SW480 (cell line): ENCODE measurements around the gene RPN2.

Experiments
- DNase-seq: peaks from one replicate; pipeline ENCODE4 v3.0.0-alpha.2; 2016; ENCODE audit warnings: low spot score

The RPN2 gene

DNA sequence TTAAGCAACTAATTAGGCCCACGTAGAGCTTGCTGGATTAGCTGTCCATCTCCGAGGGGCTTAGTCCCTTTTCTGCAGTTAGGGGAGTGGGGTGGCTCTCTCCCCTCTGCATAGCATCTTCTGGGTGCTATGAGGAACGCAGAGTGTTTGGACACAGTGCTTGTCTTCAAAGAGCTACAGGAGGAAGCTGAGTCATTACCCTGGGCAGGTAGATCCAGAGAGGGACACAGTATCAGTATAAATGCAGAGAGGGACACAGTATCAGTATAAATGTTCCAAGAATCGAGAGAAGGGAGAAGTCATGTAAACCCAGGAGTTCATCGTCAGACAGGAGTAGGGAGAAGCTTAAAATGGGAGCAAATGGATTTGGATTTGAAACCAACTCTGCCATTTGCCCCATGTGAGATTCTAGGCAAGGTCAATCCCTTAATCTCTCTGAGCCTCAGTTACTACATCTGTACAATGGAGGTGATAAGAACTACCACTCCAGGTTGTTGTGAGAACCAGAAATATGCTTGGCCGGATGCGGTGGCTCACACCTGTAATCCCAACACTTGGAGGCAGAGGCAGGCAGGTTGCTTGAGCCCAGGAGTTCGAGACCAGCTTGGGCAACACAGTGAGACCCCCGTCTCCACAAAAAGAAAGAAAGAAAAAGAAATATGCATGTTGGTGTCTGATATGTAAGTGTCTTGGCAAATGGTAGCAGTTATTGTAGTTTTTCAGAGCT, 88.0 kb downstream of the RPN2 start:
- DNase-seq: peak; percentile 33

DNA sequence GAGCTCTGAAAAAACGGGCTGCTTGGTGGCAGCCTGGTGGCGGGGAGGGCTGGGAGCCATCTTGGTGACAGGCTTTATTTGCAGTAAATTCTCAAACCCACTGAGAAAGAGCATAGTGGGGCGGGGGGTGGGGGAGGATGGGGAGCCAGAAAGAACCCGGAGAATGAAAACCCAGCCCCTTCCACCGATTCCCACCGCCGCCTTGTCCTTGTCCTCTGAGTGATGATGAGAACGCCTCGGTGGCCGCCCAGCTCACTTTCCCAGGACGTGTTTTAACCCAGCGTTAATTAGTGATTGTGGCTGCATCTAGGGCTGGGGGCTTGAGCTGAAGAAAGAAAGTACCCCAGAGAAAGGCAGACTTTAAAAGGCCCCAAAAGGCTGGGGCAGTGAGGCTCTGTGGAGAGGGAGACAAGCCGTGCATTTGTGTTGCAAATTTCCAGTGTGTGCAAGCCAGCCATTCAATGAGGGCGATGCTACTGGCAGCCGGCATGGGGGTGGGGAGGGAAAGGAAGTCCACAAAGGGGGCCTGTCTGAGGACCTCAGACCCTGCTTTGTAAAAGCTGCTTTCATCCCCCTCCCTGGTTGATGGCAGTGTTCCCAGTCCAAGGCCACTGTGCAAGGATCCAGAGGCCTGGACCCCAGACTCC, 88.7 kb downstream of the RPN2 start:
- DNase-seq: no peak

DNA sequence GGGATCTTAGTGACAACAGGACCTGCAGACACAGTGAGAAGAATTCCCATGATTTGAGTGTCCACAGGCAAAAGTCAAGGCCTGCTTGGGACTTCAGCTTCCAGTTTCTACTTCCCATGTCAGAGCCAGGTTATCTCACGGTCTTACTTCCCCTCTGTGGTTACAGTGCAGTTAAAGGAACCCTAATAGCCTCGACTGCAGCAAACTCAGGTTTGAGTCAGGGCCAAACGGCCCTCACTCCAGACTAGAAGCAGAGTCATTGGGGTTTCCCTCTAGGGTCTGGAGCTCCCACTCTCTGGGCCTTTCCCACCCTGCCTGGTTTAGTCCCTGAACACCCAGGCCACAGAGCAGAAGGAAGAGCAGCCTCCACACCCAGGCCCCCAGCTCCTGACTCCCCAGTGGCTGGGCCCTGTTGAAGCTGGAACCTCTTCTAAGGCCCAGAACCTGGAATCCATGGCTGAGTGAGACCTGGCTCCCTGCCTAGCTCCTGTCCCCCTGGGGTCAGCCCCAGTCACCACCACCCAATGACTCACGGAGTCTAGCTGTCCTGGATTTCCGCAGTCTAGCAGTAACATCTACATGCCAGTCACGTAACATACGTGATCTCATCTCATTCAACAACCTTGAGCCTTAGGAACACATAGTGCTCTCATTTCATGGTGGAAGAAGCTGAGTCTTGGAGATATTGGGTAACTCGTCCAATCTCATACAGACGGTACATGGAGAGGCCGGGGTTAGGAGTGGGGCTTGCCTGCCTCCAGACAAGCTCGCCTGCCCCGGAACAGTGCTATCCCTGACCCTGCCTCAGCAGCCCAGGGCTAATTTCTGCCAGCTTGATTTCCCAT, 91.7 kb downstream of the RPN2 start:
- no peak for DNase-seq

DNA sequence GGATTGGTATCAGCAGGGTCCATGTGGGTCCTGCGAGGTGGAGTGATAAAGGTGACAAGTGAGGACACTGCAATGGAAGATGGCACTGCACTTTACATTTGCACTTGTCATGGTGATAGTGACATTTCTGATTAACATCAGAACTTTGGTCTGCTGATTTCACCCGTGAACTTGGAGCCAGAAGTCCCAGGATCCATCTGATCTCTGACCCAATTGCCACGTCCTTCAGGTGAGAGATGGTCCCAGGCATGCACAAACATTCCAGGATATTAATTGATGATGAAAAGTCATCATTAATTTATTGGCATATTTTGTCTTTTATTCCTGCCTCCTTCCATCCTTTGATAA, 92.3 kb downstream of the RPN2 start:
- no peak for DNase-seq

DNA sequence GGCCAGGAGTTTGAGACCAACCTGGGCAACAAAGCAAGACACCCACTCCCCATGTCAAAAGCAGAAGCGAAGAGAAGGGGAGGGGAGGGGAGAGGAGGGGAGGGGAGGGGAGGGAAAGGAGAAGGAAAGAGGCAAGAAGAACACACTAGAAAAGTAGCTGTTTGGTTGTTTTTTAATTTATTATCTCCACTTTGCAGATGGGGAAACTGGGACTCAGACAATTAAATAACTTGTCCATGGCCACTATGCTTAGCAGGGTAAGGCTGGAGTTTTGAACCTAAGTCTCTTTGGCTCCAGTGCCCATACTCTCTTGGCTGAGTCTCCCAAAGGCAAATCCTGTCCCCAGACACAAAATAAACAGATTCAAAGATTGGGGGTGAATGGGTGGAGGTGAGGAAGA, 94.9 kb downstream of the RPN2 start:
- DNase-seq: no peak

DNA sequence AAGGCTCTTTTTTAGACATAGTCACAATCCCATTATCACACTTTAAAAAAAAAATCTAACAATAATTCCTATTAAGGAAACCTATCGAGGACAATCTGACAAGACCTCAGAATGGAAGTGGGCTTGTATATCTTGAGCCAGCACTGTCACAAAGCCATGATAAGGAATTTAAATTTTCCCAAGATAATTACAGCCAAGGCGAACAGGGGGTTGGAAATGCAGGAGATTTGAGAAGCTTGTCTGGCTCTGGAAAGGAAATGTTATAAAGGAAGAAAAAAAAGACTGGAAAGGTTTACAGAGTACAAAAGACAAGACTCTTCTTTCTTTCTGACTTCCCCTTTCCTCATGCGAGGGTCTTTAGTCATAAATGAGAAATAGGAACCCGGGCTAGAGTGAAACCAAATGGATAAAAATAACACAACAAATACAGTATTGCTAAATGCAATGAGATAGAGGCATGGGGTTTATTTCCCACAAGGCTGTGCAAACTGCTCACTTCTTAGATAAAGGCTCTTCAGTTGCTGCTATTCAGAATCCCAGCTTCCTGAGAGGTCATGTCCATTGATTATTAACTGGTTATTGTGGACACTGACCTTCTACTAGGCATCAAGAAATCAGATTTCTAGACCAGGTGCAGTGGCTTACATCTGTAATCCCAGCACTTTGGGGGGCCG, 95.9 kb downstream of the RPN2 start:
- DNase-seq: no peak

DNA sequence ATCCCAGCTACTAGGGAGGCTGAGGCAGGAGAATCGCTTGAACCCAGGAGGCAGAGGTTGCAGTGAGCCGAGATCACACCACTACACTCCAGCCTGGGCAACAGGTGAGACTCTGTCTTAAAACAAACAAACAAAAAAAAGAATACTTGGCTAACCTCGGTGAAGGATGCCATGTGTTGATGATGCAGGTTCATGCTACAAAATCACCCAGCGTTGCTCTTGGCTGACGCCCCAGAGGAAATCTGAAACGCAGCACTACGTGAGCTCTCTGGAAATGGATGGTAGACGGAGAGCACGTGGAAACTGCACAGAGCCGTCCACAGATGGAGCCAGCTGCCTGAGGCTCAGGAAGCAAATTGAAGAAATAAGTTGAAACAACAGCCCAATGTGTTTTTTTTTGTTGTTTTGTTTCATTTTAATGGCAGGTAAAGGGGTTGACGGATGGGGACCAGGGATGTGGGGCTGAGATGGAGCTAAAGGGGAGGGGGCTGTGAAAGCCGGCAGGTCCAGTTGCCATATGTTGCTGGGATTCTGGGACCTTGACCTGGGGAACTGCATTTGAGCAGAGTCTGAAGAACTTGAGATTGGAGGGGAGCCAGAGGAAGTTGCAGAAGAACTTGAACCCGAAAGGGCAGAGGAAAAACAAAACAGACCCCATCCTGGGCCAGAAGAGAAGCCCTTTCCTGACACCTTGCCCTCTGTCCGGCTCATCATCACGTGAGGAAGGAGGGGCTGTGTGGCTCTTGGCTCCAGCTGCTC, 97.5 kb downstream of the RPN2 start:
- no peak for DNase-seq

DNA sequence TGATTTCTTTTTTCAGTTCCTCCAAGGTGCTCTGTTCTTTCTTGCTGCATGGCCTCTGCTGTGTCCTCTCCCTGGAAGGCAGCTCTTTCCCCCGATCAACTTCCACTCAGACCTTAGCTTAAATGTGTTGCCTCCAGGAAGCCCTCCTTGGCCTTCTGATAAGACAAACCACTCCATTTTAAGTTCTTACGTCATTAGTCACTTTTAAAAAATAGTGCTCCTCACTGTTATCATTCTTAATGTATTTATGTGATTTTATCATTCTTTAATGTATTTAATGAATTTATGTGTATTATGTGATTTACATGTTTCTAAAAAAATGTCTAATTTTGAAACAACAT, 98.1 kb downstream of the RPN2 start:
- no peak for DNase-seq

DNA sequence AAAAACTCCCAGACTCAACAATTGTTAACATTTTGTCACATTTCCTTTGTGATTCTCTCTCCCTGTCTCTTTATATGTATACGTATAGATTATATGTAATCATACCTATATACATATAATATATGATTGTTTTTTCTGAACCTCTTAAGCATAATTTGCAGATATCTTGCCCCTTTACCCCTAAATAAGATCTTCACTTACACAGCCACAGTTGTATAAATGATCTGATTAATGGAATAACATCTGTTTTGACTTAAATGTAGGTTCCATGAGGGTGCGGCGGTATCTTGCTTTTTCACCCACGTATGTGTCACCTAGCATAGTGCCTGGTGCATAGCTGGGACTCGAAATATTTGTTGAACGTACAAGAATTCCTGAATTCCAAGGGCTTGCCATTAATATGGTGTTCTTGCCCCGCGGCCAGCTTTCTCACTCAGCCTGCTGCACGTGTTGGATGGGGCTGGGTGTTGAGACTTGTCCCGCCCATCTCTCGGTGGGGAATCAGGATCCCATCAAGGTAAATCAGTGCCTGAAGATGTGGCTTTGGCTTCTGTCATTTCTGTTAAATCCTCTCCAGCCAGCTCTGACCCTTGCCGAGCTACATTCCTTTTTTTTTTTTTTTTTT, 99.9 kb downstream of the RPN2 start:
- no peak for DNase-seq

DNA sequence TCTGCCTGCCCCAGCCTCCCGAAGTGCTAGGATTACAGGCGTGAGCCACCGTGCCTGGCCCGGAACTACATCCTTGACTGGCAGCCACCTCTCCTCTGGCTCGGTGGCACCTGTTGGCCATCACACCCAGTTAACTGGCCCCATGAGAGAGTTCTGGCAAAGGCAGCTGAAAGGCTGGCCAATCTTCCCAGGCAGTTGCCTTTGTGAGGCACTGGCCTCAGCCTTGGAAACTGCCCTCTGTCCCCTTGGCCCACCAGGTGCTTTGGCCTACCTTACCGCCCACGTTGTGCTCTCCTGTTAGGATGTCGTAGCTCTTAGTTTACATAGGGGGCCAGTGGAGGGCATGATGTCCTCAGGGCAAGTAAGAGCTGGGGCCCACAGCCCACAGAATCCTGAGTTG, 100.7 kb downstream of the RPN2 start:
- no peak for DNase-seq

DNA sequence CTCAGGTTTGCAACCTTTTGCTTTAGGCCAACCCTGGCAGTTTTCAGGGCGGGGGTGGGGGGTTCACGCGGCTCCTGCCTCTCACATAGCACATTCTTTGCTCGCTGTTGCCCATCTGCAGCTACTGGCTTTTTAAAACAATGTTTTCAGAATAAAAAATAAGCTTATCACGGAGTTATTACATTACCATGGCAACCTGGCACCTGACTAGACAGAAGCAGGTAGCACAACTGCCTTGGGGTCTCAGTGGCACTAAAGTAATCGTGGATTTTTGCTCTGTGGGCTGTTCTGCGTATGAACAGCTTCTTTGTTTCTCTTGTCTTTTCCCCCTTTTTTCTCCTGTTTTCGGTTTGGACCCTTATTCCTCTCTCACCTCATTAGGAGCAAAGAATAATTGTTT, 101.3 kb downstream of the RPN2 start:
- DNase-seq: no peak

DNA sequence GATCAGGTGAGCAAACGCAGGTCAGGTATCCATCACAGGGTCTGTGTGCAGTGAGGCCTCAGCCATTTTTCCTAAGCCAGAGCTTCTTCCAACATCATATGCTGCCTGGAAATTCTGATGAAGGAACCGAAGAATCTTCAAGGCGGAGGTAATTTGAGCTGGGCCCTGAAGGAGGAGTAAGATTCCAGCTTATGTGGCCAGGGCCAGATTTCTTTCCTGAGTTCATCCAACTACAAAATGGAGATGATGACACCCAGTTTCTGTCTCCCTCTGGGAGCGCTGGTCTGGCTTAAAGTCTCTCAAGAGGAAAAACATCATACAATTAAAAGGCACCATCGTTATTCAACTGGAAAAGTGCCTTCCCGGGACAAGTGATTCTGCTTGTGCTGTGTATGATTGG, 103.4 kb downstream of the RPN2 start:
- DNase-seq: no peak

DNA sequence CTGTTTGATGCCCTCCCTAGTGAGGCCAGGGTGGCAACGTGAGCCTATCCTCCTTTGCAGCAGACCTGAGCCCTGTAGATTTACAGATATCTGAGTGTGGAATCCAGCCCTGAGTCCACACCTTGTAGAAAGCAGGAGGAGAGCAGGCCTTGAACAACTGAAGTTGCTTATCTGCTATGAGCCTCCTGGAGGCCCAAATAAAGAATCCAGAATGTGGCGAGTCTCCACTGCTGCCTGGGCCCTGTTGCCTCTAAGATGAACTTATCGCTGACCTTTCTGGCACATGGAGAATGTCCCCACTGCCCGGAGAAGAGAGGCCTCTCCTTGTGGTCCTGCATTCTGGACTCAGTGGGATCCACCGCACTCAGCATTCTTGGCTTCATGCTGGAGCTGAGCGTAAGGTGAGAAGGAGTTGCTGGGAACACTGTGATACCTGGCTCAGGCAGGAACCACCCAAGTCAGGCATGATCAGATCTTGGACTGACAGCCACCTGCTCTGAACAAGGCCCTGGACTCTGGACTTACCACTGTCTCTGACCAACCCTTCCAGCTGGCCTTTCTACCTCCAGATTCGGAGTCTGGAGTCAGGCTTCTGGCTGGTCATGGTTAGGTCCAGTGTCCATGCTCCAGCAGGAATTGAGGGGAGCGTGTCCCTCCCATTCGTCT, 104.5 kb downstream of the RPN2 start:
- no peak for DNase-seq

DNA sequence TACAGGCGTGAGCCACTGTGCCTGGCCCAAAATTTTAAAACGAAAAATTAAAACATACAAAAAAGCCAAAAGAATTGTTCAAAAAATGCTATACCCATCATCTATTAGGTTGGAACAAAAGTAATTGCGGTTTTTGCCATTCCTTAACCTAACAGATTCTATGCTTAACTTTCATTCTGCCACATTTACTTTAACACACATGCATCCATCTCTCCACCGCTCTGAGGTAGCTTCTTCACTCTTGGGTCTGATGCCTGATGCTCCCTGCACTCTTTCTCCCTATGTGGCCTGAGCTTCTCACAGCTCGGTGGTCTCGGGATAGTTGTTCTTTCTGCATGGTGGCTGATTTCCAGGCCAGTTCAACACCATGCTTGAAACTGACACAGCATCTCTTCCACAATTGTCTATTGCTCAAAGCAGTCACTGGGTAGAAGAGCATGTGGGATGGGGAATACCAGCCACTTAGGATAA, 105.6 kb downstream of the RPN2 start:
- DNase-seq: no peak

DNA sequence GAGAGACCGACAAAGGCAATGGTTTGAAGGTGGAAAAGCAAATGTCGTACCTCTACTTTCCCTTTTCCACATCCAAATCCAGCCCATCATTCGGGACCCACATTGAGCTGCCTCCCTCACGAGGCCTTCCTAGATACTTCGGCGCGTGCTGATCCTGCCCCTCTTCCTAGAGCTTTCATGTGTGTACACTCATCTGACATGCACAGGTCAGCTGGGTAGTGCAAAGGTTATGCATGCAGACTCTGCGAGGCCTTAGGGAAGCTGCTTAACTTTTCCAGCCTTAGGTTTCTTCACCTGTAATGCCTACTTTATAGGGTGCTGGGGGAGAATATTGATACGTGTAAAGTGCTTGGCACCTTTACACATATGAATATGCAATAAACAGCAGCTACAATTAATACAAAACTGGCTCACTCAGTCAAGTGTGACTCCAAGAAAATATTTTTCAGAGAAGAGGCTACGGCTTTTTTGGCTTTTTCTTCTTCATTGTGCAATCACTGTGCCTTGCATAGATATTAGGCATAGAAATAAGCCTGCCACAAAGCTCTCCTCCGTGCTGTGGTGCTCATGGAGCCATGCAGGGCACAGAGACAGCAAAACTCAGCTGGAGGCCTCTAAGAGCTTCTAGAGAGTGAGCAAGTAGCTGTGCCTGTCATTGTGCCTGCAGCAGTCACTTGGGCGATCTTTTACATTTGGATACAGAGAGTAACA, 106.7 kb downstream of the RPN2 start:
- no peak for DNase-seq

DNA sequence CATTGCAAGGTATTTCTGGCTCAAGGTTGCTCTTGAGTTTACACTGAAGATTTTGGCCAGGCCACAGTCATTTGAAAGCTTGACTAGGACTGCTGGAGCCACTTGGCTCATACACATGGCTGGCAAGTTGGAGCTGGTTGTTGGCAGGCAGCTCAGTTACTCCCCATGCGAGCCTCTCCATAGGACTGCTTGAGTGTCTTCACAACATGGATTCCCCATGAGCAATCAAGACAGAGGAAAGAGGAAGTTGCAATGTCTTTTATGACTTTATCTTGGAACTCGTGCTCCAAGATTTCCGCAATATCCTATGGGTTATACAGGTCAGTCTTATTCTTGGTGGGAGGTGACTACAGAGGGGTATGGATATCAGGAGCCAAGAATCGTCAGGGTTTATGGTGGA, 109.0 kb downstream of the RPN2 start:
- DNase-seq: no peak

DNA sequence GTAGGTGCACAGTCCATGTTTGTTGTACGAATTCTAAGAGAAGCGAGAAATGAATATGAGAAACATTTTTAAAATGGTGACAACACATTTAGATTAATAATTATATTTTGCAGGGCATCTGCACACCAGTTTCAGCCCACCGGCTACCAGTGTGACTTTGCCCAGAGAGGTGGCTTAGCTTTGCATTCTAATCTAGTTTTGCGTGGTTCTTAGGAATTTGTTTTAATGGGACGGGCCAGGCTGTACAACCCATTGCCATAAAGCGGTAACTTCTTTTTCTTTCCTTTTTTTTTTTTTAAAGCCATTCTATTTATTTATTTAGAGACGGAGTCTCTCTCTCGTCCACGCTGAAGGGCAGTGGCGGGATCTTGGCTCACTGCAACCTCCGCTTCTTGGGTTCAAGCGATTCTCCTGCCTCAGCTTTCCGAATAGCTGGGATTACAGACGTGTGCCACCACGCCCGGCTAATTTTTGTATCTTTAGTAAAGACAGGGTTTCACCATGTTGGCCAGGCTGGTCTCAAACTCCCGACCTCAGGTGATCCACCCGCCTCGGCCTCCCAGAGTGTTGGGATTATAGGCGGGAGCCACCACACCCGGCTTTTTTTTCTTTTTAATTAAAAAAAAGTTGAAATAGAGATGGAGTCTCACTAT, 111.2 kb downstream of the RPN2 start:
- DNase-seq: no peak
